ENCODE measurements around the gene ENC1.
A peak's percentile ranks its signal among the peaks of the same experiment; 100 is the strongest.

The ENC1 gene

GRCh38 chr5:74673011-74673790 is 32.7 kb upstream of the ENC1 start:
- no peak overlapping the region for H3K4me3 ChIP-seq (ENCODE audit: insufficient read depth, low read length, poor library complexity, severe bottlenecking)
- H3K36me3 ChIP-seq (ENCODE audit: low read length) = no peaks in the 10 kb centered on the region
- no peaks in the 10 kb centered on the region for H3K79me2 ChIP-seq (ENCODE audit: insufficient read depth, low read length)
- H3K27me3 ChIP-seq (ENCODE audit: low read length) = no peaks in the 10 kb centered on the region
- H3K4me2 ChIP-seq (ENCODE audit: low read depth, low read length, poor library complexity, severe bottlenecking) = no peak overlapping the region
- H3K9ac ChIP-seq (ENCODE audit: low read length) = no peak overlapping the region
- TF ChIP-seq EZH2phosphoT487 (conservative IDR thresholded peaks at IDR 0.05; ENCODE audit: low read length) (no peak), CTCF (IDR thresholded peaks at IDR 0.05; ENCODE audit: insufficient read depth, low read length, poor library complexity, severe bottlenecking) (peak; percentile 9)
- H2AFZ ChIP-seq (ENCODE audit: low read depth, low read length, severe bottlenecking) = no peak overlapping the region
- H3K27ac ChIP-seq (ENCODE audit: low read depth, low read length) = no peak overlapping the region
- H4K20me1 ChIP-seq (ENCODE audit: low read depth, low read length) = no peaks in the 10 kb centered on the region
- H3K9me2 ChIP-seq (replicated peaks; ENCODE audit: insufficient read depth, low read length) = no peaks in the 10 kb centered on the region
- peaks cover 12% of the 10 kb centered on the region; the same call in 1 of the 2 replicates for H3K9me3 ChIP-seq (ENCODE audit: insufficient read depth, low read length)
- no peaks in the 10 kb centered on the region for H3F3A ChIP-seq (ENCODE audit: insufficient read depth)

- H3K4me3 ChIP-seq (ENCODE audit: insufficient read depth, low read length, poor library complexity, severe bottlenecking) = no peak overlapping the region
- H4K20me1 ChIP-seq (ENCODE audit: low read depth, low read length) = no peaks in the 10 kb centered on the region
- H2AFZ ChIP-seq (ENCODE audit: low read depth, low read length, severe bottlenecking) = no peak overlapping the region
- no peaks in the 10 kb centered on the region for H3K79me2 ChIP-seq (ENCODE audit: insufficient read depth, low read length)
- H3K9me3 ChIP-seq (ENCODE audit: insufficient read depth, low read length) = peaks cover 12% of the 10 kb centered on the region; the same call in 1 of the 2 replicates
- no peaks in the 10 kb centered on the region for H3K27me3 ChIP-seq (ENCODE audit: low read length)
- H3F3A ChIP-seq (ENCODE audit: insufficient read depth) = no peaks in the 10 kb centered on the region
- H3K9ac ChIP-seq (ENCODE audit: low read length) = no peak overlapping the region
- no peak for TF ChIP-seq EZH2phosphoT487 (conservative IDR thresholded peaks at IDR 0.05; ENCODE audit: low read length)
- TF ChIP-seq CTCF (IDR thresholded peaks at IDR 0.05; ENCODE audit: insufficient read depth, low read length, poor library complexity, severe bottlenecking) = no peak
- H3K9me2 ChIP-seq (replicated peaks; ENCODE audit: insufficient read depth, low read length) = no peaks in the 10 kb centered on the region
- no peak overlapping the region for H3K27ac ChIP-seq (ENCODE audit: low read depth, low read length)
- H3K4me2 ChIP-seq (ENCODE audit: low read depth, low read length, poor library complexity, severe bottlenecking) = no peak overlapping the region
- H3K36me3 ChIP-seq (ENCODE audit: low read length) = no peaks in the 10 kb centered on the region
These were observed 31.8 kb upstream of the ENC1 start for GRCh38 chr5:74672215-74672877.

- no peak overlapping the region for H3K4me3 ChIP-seq (ENCODE audit: insufficient read depth, low read length, poor library complexity, severe bottlenecking)
- no peak overlapping the region for H3K9ac ChIP-seq (ENCODE audit: low read length)
- no peaks in the 10 kb centered on the region for H3K36me3 ChIP-seq (ENCODE audit: low read length)
- H3K9me3 ChIP-seq (ENCODE audit: insufficient read depth, low read length) = peaks cover 12% of the 10 kb centered on the region; the same call in 1 of the 2 replicates
- no peaks in the 10 kb centered on the region for H3K27me3 ChIP-seq (ENCODE audit: low read length)
- no peak overlapping the region for H3K4me2 ChIP-seq (ENCODE audit: low read depth, low read length, poor library complexity, severe bottlenecking)
- H3K9me2 ChIP-seq (replicated peaks; ENCODE audit: insufficient read depth, low read length) = no peaks in the 10 kb centered on the region
- no peak for TF ChIP-seq EZH2phosphoT487 (conservative IDR thresholded peaks at IDR 0.05; ENCODE audit: low read length)
- TF ChIP-seq CTCF (IDR thresholded peaks at IDR 0.05; ENCODE audit: insufficient read depth, low read length, poor library complexity, severe bottlenecking) = no peak
- H3K79me2 ChIP-seq (ENCODE audit: insufficient read depth, low read length) = no peaks in the 10 kb centered on the region
- no peaks in the 10 kb centered on the region for H4K20me1 ChIP-seq (ENCODE audit: low read depth, low read length)
- H3K27ac ChIP-seq (ENCODE audit: low read depth, low read length) = no peak overlapping the region
- H3F3A ChIP-seq (ENCODE audit: insufficient read depth) = no peaks in the 10 kb centered on the region
- H2AFZ ChIP-seq (ENCODE audit: low read depth, low read length, severe bottlenecking) = no peak overlapping the region
These were observed 30.0 kb upstream of the ENC1 start for GRCh38 chr5:74670396-74671038.
